ENCODE results near the gene KRTAP12-4. TPM values are rescaled to one million over a fixed set of nuclear protein-coding genes. Genes with fewer than 3 reads are reported as not detected.

The KRTAP12-4 gene
- total RNA-seq, 4 donors from 2014 or later = not detected

DNA sequence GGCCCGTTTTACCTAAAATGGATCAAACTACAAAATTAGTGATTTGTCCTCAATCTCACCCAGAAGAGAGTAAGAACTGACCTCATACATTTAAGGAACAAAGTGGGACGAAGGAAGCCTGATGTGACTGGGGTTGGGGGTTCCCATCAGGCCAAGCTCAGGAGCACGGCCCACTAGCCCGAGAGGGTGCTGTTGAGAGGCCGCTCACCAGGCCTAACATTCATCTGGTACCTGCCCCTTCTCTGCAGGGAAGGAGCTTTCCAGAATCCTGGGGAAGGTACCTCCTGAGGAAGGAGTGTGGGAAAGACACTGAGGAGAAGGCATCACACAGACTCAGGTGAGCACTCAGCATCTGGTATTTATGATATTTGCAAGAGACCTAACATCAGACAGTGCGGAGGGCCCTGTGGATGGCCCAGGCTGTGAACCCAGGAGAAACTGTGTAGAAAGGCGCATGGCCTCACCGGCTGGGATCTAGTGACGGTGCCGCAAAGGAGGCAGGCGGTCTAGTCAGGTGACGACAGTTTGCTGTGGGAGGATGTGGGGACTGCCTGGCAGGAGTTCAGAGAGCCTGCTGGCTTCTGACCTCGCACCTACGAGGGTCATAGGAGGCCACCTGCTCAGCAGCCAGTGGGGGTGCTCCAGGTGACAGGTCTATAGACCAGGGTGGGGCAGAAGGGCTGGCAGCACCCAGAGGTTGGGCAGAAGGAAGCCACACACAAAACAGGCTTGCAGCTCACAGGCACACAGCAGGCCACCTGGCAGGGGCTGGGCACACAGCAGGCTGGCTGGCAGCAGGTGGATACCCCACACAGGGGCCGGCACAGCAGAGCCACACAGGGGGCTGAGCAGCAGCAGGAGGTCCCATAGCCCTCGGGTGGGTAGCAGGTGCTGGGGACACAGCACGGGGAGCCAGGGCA lies 543 bp downstream of the KRTAP12-4 start:
- peak overlapping the region in 1 of 4 donors; percentile 6 for H3K27ac ChIP-seq
- no peaks in the 10 kb centered on the region for H3K36me3 ChIP-seq
- DNase-seq = no peak
- TF ChIP-seq, protein P1, sequence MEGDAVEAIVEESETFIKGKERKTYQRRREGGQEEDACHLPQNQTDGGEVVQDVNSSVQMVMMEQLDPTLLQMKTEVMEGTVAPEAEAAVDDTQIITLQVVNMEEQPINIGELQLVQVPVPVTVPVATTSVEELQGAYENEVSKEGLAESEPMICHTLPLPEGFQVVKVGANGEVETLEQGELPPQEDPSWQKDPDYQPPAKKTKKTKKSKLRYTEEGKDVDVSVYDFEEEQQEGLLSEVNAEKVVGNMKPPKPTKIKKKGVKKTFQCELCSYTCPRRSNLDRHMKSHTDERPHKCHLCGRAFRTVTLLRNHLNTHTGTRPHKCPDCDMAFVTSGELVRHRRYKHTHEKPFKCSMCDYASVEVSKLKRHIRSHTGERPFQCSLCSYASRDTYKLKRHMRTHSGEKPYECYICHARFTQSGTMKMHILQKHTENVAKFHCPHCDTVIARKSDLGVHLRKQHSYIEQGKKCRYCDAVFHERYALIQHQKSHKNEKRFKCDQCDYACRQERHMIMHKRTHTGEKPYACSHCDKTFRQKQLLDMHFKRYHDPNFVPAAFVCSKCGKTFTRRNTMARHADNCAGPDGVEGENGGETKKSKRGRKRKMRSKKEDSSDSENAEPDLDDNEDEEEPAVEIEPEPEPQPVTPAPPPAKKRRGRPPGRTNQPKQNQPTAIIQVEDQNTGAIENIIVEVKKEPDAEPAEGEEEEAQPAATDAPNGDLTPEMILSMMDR (IDR thresholded peaks at IDR 0.05) = no peak
- no peak for TF ChIP-seq POLR2A (IDR thresholded peaks at IDR 0.05)
- peaks cover 0 to 43% (median 0%) of the 10 kb centered on the region in 4 donors for H3K27me3 ChIP-seq
- H3K9me3 ChIP-seq = peaks cover 0 to 8% (median 0%) of the 10 kb centered on the region in 3 donors
- H3K4me3 ChIP-seq = no peak overlapping the region
- WGBS, 2 donors = 74 to 85% methylated on average over 12 to 15 of the region's 17 CpGs
- H3K4me1 ChIP-seq = no peaks in the 10 kb centered on the region
- intact Hi-C loops (cut with DNase I) = no loop called here

DNA sequence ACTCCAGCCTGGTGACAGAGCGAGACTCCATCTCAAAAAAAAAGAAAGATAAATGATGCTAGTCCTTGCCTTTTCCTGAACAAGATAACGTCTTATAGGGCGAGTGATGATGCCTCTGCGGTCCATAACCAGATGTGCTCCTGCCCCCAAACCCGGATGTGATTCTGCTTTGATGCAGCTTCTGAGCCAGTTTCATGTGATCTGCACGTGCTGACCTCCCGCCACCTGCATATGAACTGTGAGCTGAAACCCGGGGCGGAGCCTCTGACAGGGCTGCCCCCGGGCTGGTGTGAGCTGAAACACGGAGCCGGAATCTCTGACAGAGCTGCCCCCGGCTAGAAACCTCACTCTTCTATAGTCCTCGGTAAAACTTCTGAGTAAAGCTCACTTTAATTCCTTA lies 1.3 kb downstream of the KRTAP12-4 start:
- intact Hi-C loops (cut with DNase I) = no loop called here
- Histone ChIP-seq H3K4me1 (no peaks in the 10 kb centered on the region), H3K4me3 (no peak overlapping the region), H3K27ac (no peak overlapping the region), H3K36me3 (no peaks in the 10 kb centered on the region), H3K9me3 (peaks cover 0 to 8% (median 0%) of the 10 kb centered on the region in 3 donors), H3K27me3 (peaks cover 0 to 43% (median 0%) of the 10 kb centered on the region in 4 donors)
- no peak for DNase-seq
- no peak for TF ChIP-seq POLR2A (IDR thresholded peaks at IDR 0.05)
- TF ChIP-seq, protein P1 (IDR thresholded peaks at IDR 0.05) = no peak
- WGBS, 2 donors = 70 to 79% methylated on average over 14 of the region's 14 CpGs

DNA sequence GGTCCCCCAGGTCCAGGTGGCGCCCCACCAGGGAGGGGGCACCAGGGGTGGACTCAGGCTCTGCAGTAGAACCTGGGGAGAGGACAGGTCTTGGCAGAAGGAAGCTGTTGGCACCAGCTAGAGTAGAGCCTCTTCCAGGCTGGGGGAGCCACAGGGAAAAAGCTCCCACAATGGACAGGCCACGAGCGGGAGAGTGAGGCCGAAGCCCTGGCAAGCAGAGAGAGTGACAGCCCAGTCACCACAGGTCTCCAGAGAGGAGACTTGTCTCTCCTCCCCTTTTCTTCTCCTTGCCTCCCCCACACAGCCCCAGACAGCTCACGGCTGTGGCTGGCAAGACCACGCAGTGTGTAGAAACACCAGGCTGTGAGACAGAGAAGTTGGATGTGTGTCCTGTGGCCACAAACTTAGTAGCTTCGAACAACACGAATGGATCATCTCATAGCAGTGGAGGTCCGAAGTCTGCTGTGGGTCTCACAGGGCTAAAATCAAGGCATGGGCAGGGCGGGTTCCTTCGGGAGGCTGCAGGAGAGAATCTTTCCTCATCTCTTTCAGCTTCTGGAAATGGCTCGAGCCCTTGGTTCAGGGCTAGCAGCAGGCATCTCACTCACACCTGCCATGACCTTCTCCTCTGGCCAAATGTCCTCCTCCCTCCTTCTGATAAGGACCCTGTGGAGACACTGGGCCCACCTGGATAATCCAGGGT lies 3.3 kb downstream of the KRTAP12-4 start:
- DNase-seq = no peak
- intact Hi-C loops (cut with DNase I) = no loop called here
- TF ChIP-seq POLR2A (IDR thresholded peaks at IDR 0.05) = no peak

DNA sequence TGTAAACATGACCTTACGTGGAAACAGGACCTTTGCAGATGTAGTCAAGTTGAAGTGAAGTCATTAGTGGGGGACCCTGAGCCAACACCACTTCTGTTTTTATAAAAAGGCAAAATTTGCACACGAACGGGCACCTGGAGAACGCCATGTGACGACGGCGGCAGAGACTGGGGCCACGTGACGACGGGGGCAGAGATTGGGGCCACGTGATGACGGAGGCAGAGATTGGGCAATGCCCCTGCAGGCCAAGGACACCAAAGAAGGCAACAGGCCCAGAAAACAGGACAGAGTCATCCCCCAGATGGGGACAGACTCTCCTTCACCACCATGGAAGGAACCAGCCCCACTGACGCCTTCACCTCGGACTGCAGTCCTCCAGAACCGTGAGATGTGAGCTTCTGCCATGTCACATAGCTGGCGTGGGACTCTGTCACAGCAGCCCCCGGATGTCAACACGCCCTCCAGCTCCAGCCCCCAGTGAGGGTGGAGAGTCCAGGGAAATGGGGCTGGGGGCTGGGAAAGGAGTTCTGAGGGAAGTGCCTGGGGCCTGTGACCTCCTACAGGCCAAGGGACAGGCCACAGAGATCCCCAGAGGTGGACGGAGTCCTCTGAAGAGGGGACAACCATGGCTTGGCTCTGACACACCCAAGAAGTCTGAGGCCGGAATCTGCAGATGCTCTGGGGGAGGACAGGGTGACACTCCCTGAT lies 4.0 kb downstream of the KRTAP12-4 start:
- 80 to 89% methylated on average over 16 of the region's 20 CpGs for WGBS, 2 donors
- Histone ChIP-seq H3K27me3 (peaks cover 0 to 49% (median 0%) of the 10 kb centered on the region in 4 donors), H3K9me3 (peaks cover 0 to 3% (median 1%) of the 10 kb centered on the region in 3 donors), H3K4me3 (no peak overlapping the region), H3K36me3 (no peaks in the 10 kb centered on the region), H3K27ac (no peak overlapping the region), H3K4me1 (no peaks in the 10 kb centered on the region)
- intact Hi-C loops (cut with DNase I) = no loop called here
- no peak for DNase-seq
- TF ChIP-seq, protein P1 (IDR thresholded peaks at IDR 0.05) = no peak
- no peak for TF ChIP-seq POLR2A (IDR thresholded peaks at IDR 0.05)

More for the DNA sequence above, 3.3 kb downstream of the KRTAP12-4 start:
- no peaks in the 10 kb centered on the region for H3K36me3 ChIP-seq
- H3K9me3 ChIP-seq = no peaks in the 10 kb centered on the region
- H3K27me3 ChIP-seq = peaks cover 0 to 49% (median 0%) of the 10 kb centered on the region in 4 donors
- no peak overlapping the region for H3K4me3 ChIP-seq
- no peaks in the 10 kb centered on the region for H3K4me1 ChIP-seq
- 75 to 90% methylated on average over 9 of the region's 12 CpGs for WGBS, 2 donors
- H3K27ac ChIP-seq = no peak overlapping the region

DNA sequence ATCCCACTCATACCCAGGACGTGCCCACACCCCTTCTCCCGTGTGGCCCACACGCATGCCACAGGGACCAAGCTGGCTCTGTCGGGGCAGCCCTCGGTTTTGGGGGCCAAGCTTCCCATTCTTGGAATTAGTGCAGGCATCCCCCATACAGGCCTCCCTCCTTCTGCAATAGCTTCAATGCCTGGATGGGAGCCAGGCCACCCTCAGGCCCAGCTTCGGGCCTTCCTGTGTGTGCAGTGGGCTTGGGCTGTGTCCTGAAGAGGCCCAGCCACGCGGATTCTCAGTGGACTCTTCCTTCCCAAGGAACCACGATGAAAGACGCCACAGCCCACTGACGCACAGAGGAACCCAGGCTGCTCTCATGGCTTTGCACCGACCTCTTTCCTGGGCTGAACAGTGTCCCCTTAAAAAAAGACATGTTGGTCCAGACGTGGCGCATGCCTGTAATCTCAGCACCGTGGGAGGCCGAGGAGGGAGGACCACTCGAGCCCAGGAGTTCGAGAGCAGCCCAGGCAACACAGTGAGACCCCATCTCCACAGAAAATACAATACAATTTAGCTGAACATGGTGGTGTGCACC lies 4.8 kb downstream of the KRTAP12-4 start:
- peaks cover 0 to 9% (median 8%) of the 10 kb centered on the region in 3 donors for H3K9me3 ChIP-seq
- H3K36me3 ChIP-seq = no peaks in the 10 kb centered on the region
- no peak for DNase-seq
- WGBS, 2 donors = 63 to 80% methylated on average over 3 to 8 of the region's 18 CpGs
- H3K27ac ChIP-seq = no peak overlapping the region
- intact Hi-C loops (cut with DNase I) = no loop called here
- H3K4me1 ChIP-seq = no peaks in the 10 kb centered on the region
- H3K27me3 ChIP-seq = peaks cover 0 to 46% (median 0%) of the 10 kb centered on the region in 4 donors
- H3K4me3 ChIP-seq = no peak overlapping the region
- TF ChIP-seq, protein P1 (IDR thresholded peaks at IDR 0.05) = no peak
- no peak for TF ChIP-seq POLR2A (IDR thresholded peaks at IDR 0.05)
